ENCODE measurements around the gene TESMIN.
A peak's percentile ranks its signal among the peaks of the same experiment; 100 is the strongest.

Gene TESMIN

GRCh38 chr11:68776442-68777235, 25.3 kb upstream of the TESMIN start:
- no peak for TF ChIP-seq NFIC (IDR thresholded peaks at IDR 0.05)
- TF ChIP-seq, protein P1, sequence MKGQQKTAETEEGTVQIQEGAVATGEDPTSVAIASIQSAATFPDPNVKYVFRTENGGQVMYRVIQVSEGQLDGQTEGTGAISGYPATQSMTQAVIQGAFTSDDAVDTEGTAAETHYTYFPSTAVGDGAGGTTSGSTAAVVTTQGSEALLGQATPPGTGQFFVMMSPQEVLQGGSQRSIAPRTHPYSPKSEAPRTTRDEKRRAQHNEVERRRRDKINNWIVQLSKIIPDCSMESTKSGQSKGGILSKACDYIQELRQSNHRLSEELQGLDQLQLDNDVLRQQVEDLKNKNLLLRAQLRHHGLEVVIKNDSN (IDR thresholded peaks at IDR 0.05): no peak
- no peak for TF ChIP-seq EP300 (IDR thresholded peaks at IDR 0.05; ENCODE audit: borderline replicate concordance)
- no peak for TF ChIP-seq FOXM1 (IDR thresholded peaks at IDR 0.05; ENCODE audit: borderline replicate concordance, low read depth)
- no peak for TF ChIP-seq TAF1 (IDR thresholded peaks at IDR 0.05; ENCODE audit: low read depth)
- TF ChIP-seq CREB1 (IDR thresholded peaks at IDR 0.05; ENCODE audit: low read depth): no peak
- no peak for TF ChIP-seq TCF12 (IDR thresholded peaks at IDR 0.05; ENCODE audit: low read depth)
- no peak for TF ChIP-seq EGR1 (IDR thresholded peaks at IDR 0.05)
- TF ChIP-seq, protein P2, sequence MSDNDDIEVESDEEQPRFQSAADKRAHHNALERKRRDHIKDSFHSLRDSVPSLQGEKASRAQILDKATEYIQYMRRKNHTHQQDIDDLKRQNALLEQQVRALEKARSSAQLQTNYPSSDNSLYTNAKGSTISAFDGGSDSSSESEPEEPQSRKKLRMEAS (IDR thresholded peaks at IDR 0.05): no peak
- TF ChIP-seq REST (IDR thresholded peaks at IDR 0.05; ENCODE audit: low read depth): no peak
- no peak for TF ChIP-seq ZBTB7A (IDR thresholded peaks at IDR 0.05; ENCODE audit: low read depth)
- no peak for TF ChIP-seq TEAD4 (IDR thresholded peaks at IDR 0.05)

DNA sequence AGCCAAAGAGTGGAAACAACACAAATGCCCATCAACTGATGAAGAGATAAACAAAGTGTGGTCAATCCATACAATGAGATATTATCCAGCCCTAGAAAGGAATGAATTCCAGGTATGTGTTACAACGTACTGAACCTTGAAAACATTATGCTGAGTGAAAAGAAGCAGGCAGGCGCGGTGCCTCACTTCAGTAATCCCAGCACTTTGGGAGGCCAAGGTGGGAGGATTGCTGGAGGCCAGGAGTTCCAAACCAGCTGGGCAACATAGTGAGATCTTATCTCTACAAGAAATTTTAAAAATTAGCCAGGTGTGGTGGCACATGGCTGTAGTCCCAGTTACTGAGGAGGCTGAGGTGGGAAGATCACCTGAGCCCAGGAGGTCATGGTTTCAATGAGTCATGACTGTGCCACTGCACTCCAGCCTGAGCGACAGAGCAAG, 24.6 kb upstream of the TESMIN start:
- TF ChIP-seq NFIC (IDR thresholded peaks at IDR 0.05) (peak; percentile 56), TEAD4 (IDR thresholded peaks at IDR 0.05) (peak; percentile 55), FOXM1 (IDR thresholded peaks at IDR 0.05; ENCODE audit: borderline replicate concordance, low read depth) (no peak), TCF12 (IDR thresholded peaks at IDR 0.05; ENCODE audit: low read depth) (peak; percentile 56; the same call in 1 of the 2 replicates), CEBPB (IDR thresholded peaks at IDR 0.05) (no peak), YY1 (IDR thresholded peaks at IDR 0.05; ENCODE audit: low read depth) (no peak), REST (IDR thresholded peaks at IDR 0.05; ENCODE audit: low read depth) (no peak), EP300 (IDR thresholded peaks at IDR 0.05; ENCODE audit: borderline replicate concordance) (peak; percentile 54; the same call in 1 of the 2 replicates)
- TF ChIP-seq, protein P2 (IDR thresholded peaks at IDR 0.05): 0 out of 2 replicates have a peak, but pooled peaks have one; percentile 20

DNA sequence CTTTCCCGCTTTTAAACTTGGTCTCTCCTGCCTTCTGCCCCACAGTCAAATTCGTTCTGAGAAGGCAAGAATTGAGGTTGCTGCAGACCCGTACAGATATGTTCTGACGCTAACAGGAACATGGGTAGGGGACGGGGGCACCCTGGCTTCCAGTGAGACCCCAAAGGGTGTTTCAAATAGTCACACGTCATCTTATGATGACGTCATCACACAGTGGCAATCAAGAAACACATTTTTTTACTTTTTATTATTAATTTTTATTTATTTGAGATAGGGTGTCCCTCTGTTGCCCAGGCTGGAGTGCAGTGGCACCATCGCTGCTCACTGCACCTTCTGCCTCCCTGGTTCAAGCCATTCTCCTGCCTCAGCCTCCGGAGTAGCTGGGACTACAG, 22.9 kb upstream of the TESMIN start:
- TF ChIP-seq CREB1 (IDR thresholded peaks at IDR 0.05; ENCODE audit: low read depth) (no peak), TEAD4 (IDR thresholded peaks at IDR 0.05) (no peak), EP300 (IDR thresholded peaks at IDR 0.05; ENCODE audit: borderline replicate concordance) (no peak), TAF1 (IDR thresholded peaks at IDR 0.05; ENCODE audit: low read depth) (no peak), CEBPB (IDR thresholded peaks at IDR 0.05) (no peak), EGR1 (IDR thresholded peaks at IDR 0.05) (no peak), ZBTB7A (IDR thresholded peaks at IDR 0.05; ENCODE audit: low read depth) (no peak), NFIC (IDR thresholded peaks at IDR 0.05) (no peak), REST (IDR thresholded peaks at IDR 0.05; ENCODE audit: low read depth) (no peak), YY1 (IDR thresholded peaks at IDR 0.05; ENCODE audit: low read depth) (no peak), RAD21 (IDR thresholded peaks at IDR 0.05; ENCODE audit: low read depth) (no peak), TCF12 (IDR thresholded peaks at IDR 0.05; ENCODE audit: low read depth) (no peak), FOXM1 (IDR thresholded peaks at IDR 0.05; ENCODE audit: borderline replicate concordance, low read depth) (no peak)
- TF ChIP-seq, protein P2 (IDR thresholded peaks at IDR 0.05): no peak
- TF ChIP-seq, protein P1 (IDR thresholded peaks at IDR 0.05): no peak

Measured in Ishikawa (cell line).